B cell (primary cell): ENCODE results near the gene KRTAP24-1. TPM values are rescaled to one million over a fixed set of nuclear protein-coding genes. Genes with fewer than 3 reads are reported as not detected.

Experiments
- ATAC-seq: fragments of 200-7000 bp; cut with Tn5 transposase; one replicate; pipeline ENCODE4 v1.10.0; 2021; ENCODE audit warnings: low read depth, mild to moderate bottlenecking, moderate number of reproducible peaks, moderate library complexity
- CTCF ChIA-PET: fragments of 350-600 bp; sonication (Branson Sonifier 250); formaldehyde crosslinking; loops from one replicate; lab custom pipeline; 2021; ENCODE audit warnings: antibody characterized with exemption, inconsistent platforms; lab: Charles Lee
- POLR2A ChIA-PET: fragments of 350-600 bp; sonication (Branson Sonifier 250); formaldehyde crosslinking; loops from one replicate; lab custom pipeline; 2021; ENCODE audit warnings: antibody characterized with exemption; lab: Charles Lee
- DNase-seq: peaks from one replicate; pipeline ENCODE4 v3.0.0; 2013
- H2AFZ ChIP-seq: 2 replicates; pipeline ENCODE4 v1.6.1; 2012; ENCODE audit warnings: mild to moderate bottlenecking, low read depth, low read length; ENCODE audit not compliant: insufficient read depth, poor library complexity, severe bottlenecking
- H3K27ac ChIP-seq, 2 donors: 1 replicate in 1 of 2; 2 replicates in 1 of 2; pipeline ENCODE4 v1.5.1; 2012 to 2013; ENCODE audit warnings: low read length in 2 of 2, mild to moderate bottlenecking in 2 of 2, moderate library complexity in 1 of 2
- H3K27me3 ChIP-seq, 4 experiments: fragments of 200-600 bp in 1 of 4; sonication (generic) in 1 of 4; replicated peaks in 1 of 4; 1 replicate in 2 of 4; 2 replicates in 2 of 4; pipeline versions ENCODE4 v1.6.1 to v1.7.0; 2013 to 2016; ENCODE audit warnings: low read length in 3 of 4, mild to moderate bottlenecking in 2 of 4, mixed read lengths in 1 of 4, moderate library complexity in 1 of 4; ENCODE audit not compliant: insufficient read depth in 4 of 4, control insufficient read depth in 3 of 4; ENCODE audit errors: control extremely low read depth in 1 of 4
- H3K36me3 ChIP-seq, 2 experiments: replicated peaks in 1 of 2; 1 replicate in 1 of 2; 2 replicates in 1 of 2; pipeline versions ENCODE4 v1.6.1 to v1.7.1; 2013; ENCODE audit warnings: low read length in 1 of 2; ENCODE audit not compliant: insufficient read depth in 2 of 2, control insufficient read depth in 1 of 2; ENCODE audit errors: control extremely low read depth in 1 of 2, extremely low read depth in 1 of 2
- H3K4me1 ChIP-seq, 2 donors: fragments of 200-600 bp in 1 of 2; sonication (generic) in 1 of 2; 1 replicate in 1 of 2; 2 replicates in 1 of 2; pipeline versions ENCODE4 v1.5.1 to v1.6.1; 2013 to 2017; ENCODE audit warnings: low read length in 2 of 2; ENCODE audit not compliant: control insufficient read depth in 2 of 2, insufficient read depth in 2 of 2
- H3K4me2 ChIP-seq: replicated peaks from 2 replicates; pipeline ENCODE3; 2012; ENCODE audit warnings: mild to moderate bottlenecking, low read depth, low read length; ENCODE audit not compliant: poor library complexity, severe bottlenecking
- H3K4me3 ChIP-seq, 5 experiments: fragments of 200-600 bp in 1 of 5; sonication (generic) in 1 of 5; 1 replicate in 3 of 5; 2 replicates in 2 of 5; pipeline versions ENCODE4 v1.5.1 to v1.7.0; 2011 to 2016; ENCODE audit warnings: low read length in 4 of 5, mild to moderate bottlenecking in 4 of 5, low read depth in 2 of 5, control low read depth in 1 of 5, moderate library complexity in 1 of 5; ENCODE audit not compliant: insufficient read depth in 1 of 5; ENCODE audit errors: control extremely low read depth in 1 of 5, extremely low read depth in 1 of 5
- H3K79me2 ChIP-seq: fragments of 200-600 bp; sonication (generic); one replicate; pipeline ENCODE4 v1.6.0; 2016; ENCODE audit warnings: low read length; ENCODE audit not compliant: control insufficient read depth, insufficient read depth
- H3K9ac ChIP-seq: fragments of 200-600 bp; sonication (generic); 2 replicates; pipeline ENCODE4 v1.6.1; 2017; ENCODE audit warnings: mild to moderate bottlenecking, low read length, moderate library complexity
- H3K9me3 ChIP-seq, 3 donors: one replicate each; pipeline versions ENCODE4 v1.6.1 to v1.7.1; 2013; ENCODE audit warnings: low read length in 2 of 3; ENCODE audit not compliant: control insufficient read depth in 2 of 3, insufficient read depth in 1 of 3; ENCODE audit errors: control extremely low read depth in 1 of 3
- H4K20me1 ChIP-seq: 2 replicates; pipeline ENCODE4 v1.6.0; 2012; ENCODE audit warnings: mild to moderate bottlenecking, low read length; ENCODE audit not compliant: insufficient read depth, control insufficient read depth, poor library complexity, severe bottlenecking
- H3K27ac Mint-ChIP-seq: one replicate; pipeline ENCODE4 v1.8.0; 2021; ENCODE audit warnings: mixed read lengths
- H3K27me3 Mint-ChIP-seq: one replicate; pipeline ENCODE4 v1.8.0; 2021; ENCODE audit warnings: mixed read lengths
- H3K4me1 Mint-ChIP-seq: one replicate; pipeline ENCODE4 v1.8.0; 2021; ENCODE audit warnings: mixed read lengths
- H3K4me3 Mint-ChIP-seq: one replicate; pipeline ENCODE4 v1.8.0; 2021; ENCODE audit warnings: mixed read lengths
- H3K9me3 Mint-ChIP-seq: one replicate; pipeline ENCODE4 v1.8.0; 2022; ENCODE audit warnings: mixed read lengths; ENCODE audit not compliant: insufficient read depth
- CTCF ChIP-seq: fragments of 200-600 bp; IDR thresholded peaks from one replicate; pipeline ENCODE4 v1.8.0; 2022; ENCODE audit warnings: antibody characterized with exemption, mild to moderate bottlenecking
- EZH2 ChIP-seq: IDR thresholded peaks from 2 replicates; pipeline ENCODE4 v1.6.1; 2012; ENCODE audit warnings: borderline replicate concordance, low read depth, mild to moderate bottlenecking, moderate library complexity, low read length; ENCODE audit not compliant: insufficient read depth, poor library complexity, severe bottlenecking
- WGBS: methylation state at CpG from one replicate; pipeline ENCODE4 v1.1.5; 2013; ENCODE audit warnings: missing lambda C conversion rate; ENCODE audit not compliant: insufficient coverage; 5-methylcytosine and 5-hydroxymethylcytosine counted together
- intact Hi-C: fragments of 100-400 bp; cut with micrococcal nuclease; formaldehyde crosslinking; loops from one replicate; pipeline ENCODE4 v1.10.0; 2022
- polyA minus RNA-seq: library from RNA; depleted of rRNA, polyadenylated mRNA; stranded (reverse); fragments of >200 nt; gene quantifications from 2 replicates; pipeline ENCODE4 v1.2.3, GENCODE V29; 2012
- polyA plus RNA-seq: library from polyadenylated mRNA; depleted of rRNA; stranded (reverse); fragments of >200 nt; gene quantifications from 2 replicates; pipeline ENCODE4 v1.2.3, GENCODE V29; 2012
- total RNA-seq, 2 donors: library from RNA; stranded (reverse); fragments of 120-200 nt in 1 of 2; gene quantifications; 1 replicate in 1 of 2; 2 replicates in 1 of 2; pipeline versions ENCODE4 v1.2.3 to v1.2.4, GENCODE V29; 2013 to 2022

KRTAP24-1 gene, protein sequence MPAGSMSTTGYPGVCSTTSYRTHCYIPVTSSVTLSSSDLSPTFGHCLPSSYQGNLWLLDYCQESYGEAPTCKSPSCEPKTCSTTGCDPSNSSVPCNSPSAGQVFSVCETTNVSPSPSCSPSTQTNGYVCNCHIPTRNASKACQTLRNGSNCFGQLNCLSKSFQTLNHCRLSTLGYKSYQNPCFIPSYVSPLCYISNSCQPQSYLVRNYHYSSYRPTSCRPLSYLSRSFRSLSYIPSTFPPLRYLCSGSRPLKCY
- total RNA-seq (not detected in 2 replicates), polyA plus RNA-seq (not detected in 2 replicates), polyA minus RNA-seq (not detected in 2 replicates)
- total RNA-seq (2013), result not detected

GRCh38 chr21:30282850-30283249 lies at the start of gene KRTAP24-1:
Gene KRTAP24-1 (minus strand): TSS chr21:30282950. CDS start chr21:30282932, 18 bp downstream.
- Histone ChIP-seq H3K4me2 (no peak within 1 kb of the TSS), H3K4me1 (no peaks in the 10 kb centered on the region), H3K9me3 (peaks cover 0 to 5% (median 0%) of the 10 kb centered on the region in 3 donors), H4K20me1 (no peaks in the 10 kb centered on the region), H2AFZ (no peak within 1 kb of the TSS), H3K9ac (no peak within 1 kb of the TSS), H3K4me3 (no peak within 1 kb of the TSS), H3K27me3 (no peaks in the 10 kb centered on the region), H3K27ac (no peak within 1 kb of the TSS), H3K79me2 (no peaks in the 10 kb centered on the region), H3K36me3 (no peaks in the 10 kb centered on the region)
- no peak for TF ChIP-seq CTCF
- TF ChIP-seq EZH2, result no peak
- Mint-ChIP-seq H3K9me3 (peaks cover 2% of the 10 kb centered on the region), H3K4me3 (no peak within 1 kb of the TSS), H3K4me1 (no peaks in the 10 kb centered on the region), H3K27ac (no peak within 1 kb of the TSS), H3K27me3 (no peaks in the 10 kb centered on the region)
- intact Hi-C loops, result no loop called here
- ChIA-PET POLR2A (no interaction called here), CTCF (interaction anchor here (0.9 kb wide), 1 partner anchor 13 kb away, joined by 3 read pairs; no protein-coding TSS in a partner anchor)
- DNase-seq (no peak), ATAC-seq (no peak)
- WGBS, result 50% methylated on average over 1 of the region's 3 CpGs

DNA sequence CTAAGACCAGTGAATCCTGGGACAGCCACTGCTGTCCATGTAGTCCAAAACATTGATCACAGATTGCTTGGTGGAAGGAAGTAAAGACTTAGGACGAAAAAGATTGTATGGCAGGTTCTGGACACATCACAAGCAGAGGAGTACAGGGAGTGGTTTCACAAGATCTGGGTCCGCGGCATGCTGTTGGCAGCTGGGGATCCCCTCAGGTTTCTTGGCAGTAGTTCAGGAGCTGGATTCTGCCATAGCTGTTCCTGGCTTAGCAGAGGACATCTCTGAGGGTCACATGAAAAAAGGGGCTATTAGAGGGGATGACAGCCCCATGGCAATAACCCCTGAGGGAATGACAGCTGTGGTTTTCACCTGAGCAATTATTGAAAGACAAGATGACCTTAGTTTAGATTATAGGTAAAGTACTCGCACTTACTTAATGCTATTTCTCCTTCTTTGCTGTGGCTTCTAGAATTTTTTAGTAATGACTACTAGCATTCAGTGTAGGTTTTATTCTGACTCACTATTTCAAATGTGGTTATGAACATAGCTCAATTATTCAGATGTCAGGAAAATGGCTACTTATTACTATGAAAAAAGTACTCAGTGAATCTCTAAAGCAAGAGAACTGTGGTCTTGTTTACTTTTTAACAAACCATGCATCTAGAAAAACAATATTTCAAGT lies 46.6 kb upstream of the KRTAP24-1 start:
- DNase-seq (no peak), ATAC-seq (no peak)
- Histone ChIP-seq H3K27ac (no peak overlapping the region), H3K4me2 (no peak overlapping the region), H3K4me1 (no peaks in the 10 kb centered on the region), H3K27me3 (no peaks in the 10 kb centered on the region), H3K36me3 (no peaks in the 10 kb centered on the region), H3K4me3 (no peak overlapping the region), H2AFZ (no peak overlapping the region), H3K9me3 (peaks cover 0 to 11% (median 0%) of the 10 kb centered on the region in 3 donors), H4K20me1 (no peaks in the 10 kb centered on the region), H3K79me2 (no peaks in the 10 kb centered on the region), H3K9ac (no peak overlapping the region)
- TF ChIP-seq EZH2 (no peak), CTCF (no peak)
- ChIA-PET POLR2A (no interaction called here), CTCF (interaction anchor here (1.3 kb wide), 1 partner anchor 11 kb away, joined by 3 read pairs; no protein-coding TSS in a partner anchor)
- 85% methylated on average over 3 of the region's 4 CpGs for WGBS
- Mint-ChIP-seq H3K27me3 (no peaks in the 10 kb centered on the region), H3K4me1 (no peaks in the 10 kb centered on the region), H3K4me3 (no peak overlapping the region), H3K9me3 (peaks cover 14% of the 10 kb centered on the region), H3K27ac (no peak overlapping the region)
- intact Hi-C loops, result no loop called here
